ENCODE results near the gene MAST4.
A peak's percentile ranks its signal among the peaks of the same experiment; 100 is the strongest.

Gene MAST4

GRCh38 chr5:67012171-67012570, 416.0 kb downstream of the MAST4 start:
- TF ChIP-seq, protein P1, sequence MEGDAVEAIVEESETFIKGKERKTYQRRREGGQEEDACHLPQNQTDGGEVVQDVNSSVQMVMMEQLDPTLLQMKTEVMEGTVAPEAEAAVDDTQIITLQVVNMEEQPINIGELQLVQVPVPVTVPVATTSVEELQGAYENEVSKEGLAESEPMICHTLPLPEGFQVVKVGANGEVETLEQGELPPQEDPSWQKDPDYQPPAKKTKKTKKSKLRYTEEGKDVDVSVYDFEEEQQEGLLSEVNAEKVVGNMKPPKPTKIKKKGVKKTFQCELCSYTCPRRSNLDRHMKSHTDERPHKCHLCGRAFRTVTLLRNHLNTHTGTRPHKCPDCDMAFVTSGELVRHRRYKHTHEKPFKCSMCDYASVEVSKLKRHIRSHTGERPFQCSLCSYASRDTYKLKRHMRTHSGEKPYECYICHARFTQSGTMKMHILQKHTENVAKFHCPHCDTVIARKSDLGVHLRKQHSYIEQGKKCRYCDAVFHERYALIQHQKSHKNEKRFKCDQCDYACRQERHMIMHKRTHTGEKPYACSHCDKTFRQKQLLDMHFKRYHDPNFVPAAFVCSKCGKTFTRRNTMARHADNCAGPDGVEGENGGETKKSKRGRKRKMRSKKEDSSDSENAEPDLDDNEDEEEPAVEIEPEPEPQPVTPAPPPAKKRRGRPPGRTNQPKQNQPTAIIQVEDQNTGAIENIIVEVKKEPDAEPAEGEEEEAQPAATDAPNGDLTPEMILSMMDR (conservative IDR thresholded peaks at IDR 0.05; ENCODE audit: low read depth, low read length): no peak
- no peak for DNase-seq (ENCODE audit: low read depth)
- no peak overlapping the region for H3K4me3 ChIP-seq (ENCODE audit: low read depth, low read length)

- no peak for DNase-seq (ENCODE audit: low read depth)
- H3K4me3 ChIP-seq (ENCODE audit: low read depth, low read length): no peak overlapping the region
- TF ChIP-seq, protein P1 (conservative IDR thresholded peaks at IDR 0.05; ENCODE audit: low read depth, low read length): no peak
These were observed 417.5 kb downstream of the MAST4 start for GRCh38 chr5:67013719-67014118.

GRCh38 chr5:67014191-67014590, 418.0 kb downstream of the MAST4 start:
- TF ChIP-seq, protein P1 (conservative IDR thresholded peaks at IDR 0.05; ENCODE audit: low read depth, low read length): no peak
- no peak overlapping the region for H3K4me3 ChIP-seq (ENCODE audit: low read depth, low read length)
- DNase-seq (ENCODE audit: low read depth): no peak

DNA sequence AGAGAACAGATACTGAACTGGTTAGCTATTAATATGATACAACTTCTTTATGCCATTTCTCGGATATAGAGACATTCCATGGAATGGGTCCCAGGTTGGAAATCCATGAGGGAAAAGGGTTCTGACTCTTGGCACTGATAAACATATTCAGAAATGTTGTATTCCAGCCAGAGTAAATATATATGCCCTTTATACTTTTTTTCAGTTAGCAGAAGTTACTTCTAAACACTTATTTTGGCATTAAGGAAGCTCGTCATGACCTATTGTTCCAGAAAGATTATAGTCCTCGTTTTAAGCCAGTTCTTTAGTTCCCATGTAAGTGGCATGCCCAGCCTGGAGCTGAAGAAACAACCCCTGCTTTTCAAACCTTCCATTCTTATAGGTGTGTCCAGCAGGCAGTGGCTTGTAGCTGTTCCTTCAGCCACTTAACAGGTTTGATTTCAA, 418.8 kb downstream of the MAST4 start:
- no peak overlapping the region for H3K4me3 ChIP-seq (ENCODE audit: low read depth, low read length)
- peak; percentile 51 for DNase-seq (ENCODE audit: low read depth)
- TF ChIP-seq, protein P1 (conservative IDR thresholded peaks at IDR 0.05; ENCODE audit: low read depth, low read length): no peak

DNA sequence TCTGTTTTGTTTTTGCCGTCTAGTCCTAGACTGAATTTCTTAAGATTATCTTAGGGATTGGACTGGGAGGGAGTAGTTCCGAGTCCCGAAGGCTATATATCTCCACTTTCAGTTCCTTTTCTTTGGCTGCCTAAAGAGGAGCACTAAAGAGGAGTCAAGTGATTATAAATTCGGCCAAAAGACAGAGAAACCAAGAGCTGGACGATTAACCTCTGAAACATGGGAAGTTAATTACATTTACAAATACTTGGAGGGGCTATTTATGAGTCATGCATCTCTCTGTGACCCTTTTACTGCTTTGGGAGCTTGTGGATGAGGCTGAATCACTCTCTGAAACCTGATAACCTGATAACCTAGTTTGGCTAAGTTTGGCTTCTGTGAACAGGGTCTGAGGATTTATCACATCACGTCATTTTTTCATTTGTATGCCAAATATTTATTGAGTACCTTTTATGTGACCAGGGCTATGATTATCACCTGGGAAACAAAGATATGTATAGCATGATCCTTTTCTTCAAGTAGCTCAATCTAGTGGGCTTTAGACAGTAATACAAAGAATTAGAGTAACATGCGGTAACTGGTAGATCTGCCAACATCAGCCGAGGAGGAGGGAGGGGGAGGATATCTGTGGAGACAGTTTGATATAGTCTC, 419.5 kb downstream of the MAST4 start:
- peak overlapping the region; percentile 28 for H3K4me3 ChIP-seq (ENCODE audit: low read depth, low read length)
- TF ChIP-seq, protein P1 (conservative IDR thresholded peaks at IDR 0.05; ENCODE audit: low read depth, low read length): no peak
- no peak for DNase-seq (ENCODE audit: low read depth)

DNA sequence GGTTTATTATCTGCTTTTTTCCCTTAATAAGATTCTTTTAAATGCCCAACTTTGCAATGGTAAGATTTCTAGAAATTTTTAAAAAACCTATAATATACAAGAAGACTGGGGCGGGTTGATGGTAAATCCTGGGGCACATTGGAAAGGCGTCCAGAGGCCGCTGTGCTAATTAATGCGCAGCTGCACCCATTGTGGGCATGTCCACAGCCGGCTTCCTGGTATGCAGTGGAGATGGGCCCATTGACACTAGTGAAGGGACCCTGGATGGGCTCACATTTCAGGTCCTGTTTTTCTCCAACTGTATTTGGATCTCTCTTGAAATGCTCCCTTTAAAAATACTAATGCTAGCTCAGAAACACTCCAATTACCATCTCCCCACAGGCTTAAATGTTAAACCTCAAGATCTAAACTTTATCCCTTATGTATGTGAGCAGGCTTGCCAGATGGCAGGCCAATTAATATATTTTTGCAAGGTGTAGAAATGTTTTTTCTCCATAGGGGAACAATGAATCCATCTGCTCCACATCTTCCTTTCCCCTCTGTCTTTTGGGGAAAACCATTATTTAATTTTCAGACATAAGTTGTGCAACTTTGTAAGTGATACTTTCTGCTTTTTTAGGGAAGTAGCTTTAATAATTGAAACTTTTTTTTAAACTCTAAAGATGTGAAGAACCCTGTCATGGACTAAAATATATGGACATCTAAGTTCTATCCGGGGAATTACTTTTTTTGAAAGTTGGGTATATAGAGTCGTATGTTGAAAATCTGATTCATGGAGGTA, 423.1 kb downstream of the MAST4 start:
- H3K4me3 ChIP-seq (ENCODE audit: low read depth, low read length): no peak overlapping the region
- TF ChIP-seq, protein P1 (conservative IDR thresholded peaks at IDR 0.05; ENCODE audit: low read depth, low read length): no peak
- DNase-seq (ENCODE audit: low read depth): no peak

Data from choroid plexus epithelial cell (primary cell).